Measurements from ENCODE around the gene RBFOX2. TPM values are rescaled to one million over a fixed set of nuclear protein-coding genes. Genes with fewer than 3 reads are reported as not detected.

Gene RBFOX2
- total and polyA plus RNA-seq, 2 donors (not counting 3 experiments of a cell fraction or from before 2014, with no cell fraction given) = 125 to 142 TPM

DNA sequence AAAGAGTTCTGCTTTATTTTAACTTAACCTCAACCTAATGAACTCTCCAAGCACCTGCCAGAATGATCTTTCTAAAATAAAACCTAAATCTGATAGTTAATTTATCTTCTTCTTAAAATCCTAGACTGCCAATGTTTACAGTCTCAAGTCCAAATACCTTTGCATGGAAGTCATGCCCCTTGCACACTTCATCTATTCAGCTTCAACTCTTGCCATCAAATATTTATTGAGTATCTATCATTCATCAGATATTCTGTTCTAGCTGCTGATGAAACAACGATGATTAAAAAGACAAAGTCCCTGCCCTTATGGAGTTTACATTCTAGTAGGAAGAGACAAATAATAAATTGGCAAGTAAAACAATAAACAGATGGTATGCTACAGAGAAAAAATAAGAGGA, 209.2 kb downstream of the RBFOX2 start:
- ChIA-PET POLR2A (no interaction called here), CTCF (no interaction called here)

More for the DNA sequence above, 209.2 kb downstream of the RBFOX2 start:
- FAIRE-seq (no peak), DNase-seq (ENCODE audit: low read depth, low spot score) (no peak)
- no peak overlapping the region for H3K4me2 ChIP-seq (ENCODE audit: insufficient read depth, low read length)
- H3K36me3 ChIP-seq (ENCODE audit: control insufficient read depth in 2 of 2, extremely low read depth in 1 of 2, insufficient read depth in 2 of 2, low read length in 2 of 2) = peaks cover 0 to 5% of the 10 kb centered on the region in 2 experiments
- no peak overlapping the region for H3K4me3 ChIP-seq (replicated peaks in 1 of 3; ENCODE audit: insufficient read depth in 1 of 3, low read depth in 1 of 3, low read length in 3 of 3)
- no peak overlapping the region for H3K27ac ChIP-seq (ENCODE audit: insufficient read depth, low read depth, low read length)
- no peaks in the 10 kb centered on the region for H3K9me1 ChIP-seq (replicated peaks; ENCODE audit: control insufficient read depth, extremely low read depth, insufficient read depth, low read length)
- dilution Hi-C loops (cut with MboI; ENCODE audit: extremely low pct_ligation_motif_present, low sequenced_read_pairs) (no loop called here), intact Hi-C loops (cut with micrococcal nuclease) (no loop called here)
- no peaks in the 10 kb centered on the region for H3K27me3 ChIP-seq (ENCODE audit: control insufficient read depth in 2 of 2, insufficient read depth in 2 of 2, low read length in 2 of 2)
- no peaks in the 10 kb centered on the region for H3K9me3 ChIP-seq (replicated peaks; ENCODE audit: control insufficient read depth, insufficient read depth, low read length)
- no TSS peak for BruUV-seq (replicated peaks)
- H3K9ac ChIP-seq (replicated peaks; ENCODE audit: extremely low read depth, insufficient read depth, low read length) = no peak overlapping the region
- no peak overlapping the region for H2AFZ ChIP-seq (ENCODE audit: low read depth, low read length)
- peaks cover 10% of the 10 kb centered on the region for H4K20me1 ChIP-seq (replicated peaks; ENCODE audit: control insufficient read depth, extremely low read depth, insufficient read depth, low read length)
- peaks cover 5% of the 10 kb centered on the region for H3K4me1 ChIP-seq (ENCODE audit: control insufficient read depth, extremely low read depth, insufficient read depth, low read length)
- peaks cover 93% of the 10 kb centered on the region for H3K79me2 ChIP-seq (ENCODE audit: control insufficient read depth, insufficient read depth, low read length)
- TF ChIP-seq EZH2 (IDR thresholded peaks at IDR 0.05; ENCODE audit: borderline replicate concordance, low read depth, low read length, severe bottlenecking) = no peak
- TF ChIP-seq GATA2 (IDR thresholded peaks at IDR 0.05; ENCODE audit: insufficient read depth, insufficient read length, low read depth, low read length) = no peak
- TF ChIP-seq MAX (IDR thresholded peaks at IDR 0.05; ENCODE audit: insufficient read depth, insufficient read length) = no peak
- TF ChIP-seq FOS (IDR thresholded peaks at IDR 0.05; ENCODE audit: borderline replicate concordance, insufficient read depth, low read length) = no peak
- TF ChIP-seq POLR2AphosphoS5 (IDR thresholded peaks at IDR 0.05; ENCODE audit: insufficient read depth, low read depth, low read length) = no peak
- no peak for TF ChIP-seq JUN (IDR thresholded peaks at IDR 0.05; ENCODE audit: borderline replicate concordance, insufficient read depth, insufficient read length, low read depth)
- no peak for TF ChIP-seq MYC (IDR thresholded peaks at IDR 0.05; ENCODE audit: low read depth, low read length)
- no peak for TF ChIP-seq POLR2A (IDR thresholded peaks at IDR 0.05; ENCODE audit: low read depth, low read length)
- TF ChIP-seq CTCF (IDR thresholded peaks at IDR 0.05; ENCODE audit: extremely low read depth in 1 of 2, insufficient read depth in 1 of 2, low read depth in 1 of 2, low read length in 2 of 2) = no peak
